ENCODE data around the gene RNF175. TPM values are rescaled to one million over a fixed set of nuclear protein-coding genes. Genes with fewer than 3 reads are reported as not detected.
A peak's percentile ranks its signal among the peaks of the same experiment; 100 is the strongest.

Gene RNF175
- total RNA-seq, 2 experiments from 2014 or later: not detected

DNA sequence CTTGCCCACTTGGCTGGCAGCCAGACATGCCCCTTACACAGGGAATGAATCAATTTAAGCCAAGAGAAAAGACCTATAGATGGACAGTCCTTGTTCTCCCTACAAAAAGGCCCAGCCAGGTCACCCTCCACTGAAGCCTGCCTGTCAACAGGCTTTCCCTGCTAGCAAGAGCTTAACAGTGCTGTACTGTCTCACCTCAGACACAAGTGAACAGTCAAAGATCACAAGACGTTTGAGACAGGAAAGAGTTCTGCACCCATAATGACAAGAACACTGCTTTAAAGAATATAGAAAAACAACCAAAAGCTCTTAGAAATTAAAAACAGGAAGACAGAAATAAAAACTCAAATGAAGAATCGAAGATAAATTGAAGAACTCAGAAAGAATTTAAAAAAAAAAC, 4.6 kb downstream of the RNF175 start:
- Mint-ChIP-seq H3K36me3 (ENCODE audit: low read depth) (no peaks in the 10 kb centered on the region), H3K4me3 (no peak overlapping the region), H3K4me1 (peaks cover 2% of the 10 kb centered on the region), H3K27me3 (peaks cover 46% of the 10 kb centered on the region), H3K27ac (no peak overlapping the region), H3K9me3 (no peaks in the 10 kb centered on the region)
- CTCF ChIA-PET: interaction anchor here (0.7 kb wide), 1 partner anchor 72 kb away, joined by 4 read pairs; no protein-coding TSS in a partner anchor
- DNase-seq: no peak
- POLR2A ChIA-PET: no interaction called here

DNA sequence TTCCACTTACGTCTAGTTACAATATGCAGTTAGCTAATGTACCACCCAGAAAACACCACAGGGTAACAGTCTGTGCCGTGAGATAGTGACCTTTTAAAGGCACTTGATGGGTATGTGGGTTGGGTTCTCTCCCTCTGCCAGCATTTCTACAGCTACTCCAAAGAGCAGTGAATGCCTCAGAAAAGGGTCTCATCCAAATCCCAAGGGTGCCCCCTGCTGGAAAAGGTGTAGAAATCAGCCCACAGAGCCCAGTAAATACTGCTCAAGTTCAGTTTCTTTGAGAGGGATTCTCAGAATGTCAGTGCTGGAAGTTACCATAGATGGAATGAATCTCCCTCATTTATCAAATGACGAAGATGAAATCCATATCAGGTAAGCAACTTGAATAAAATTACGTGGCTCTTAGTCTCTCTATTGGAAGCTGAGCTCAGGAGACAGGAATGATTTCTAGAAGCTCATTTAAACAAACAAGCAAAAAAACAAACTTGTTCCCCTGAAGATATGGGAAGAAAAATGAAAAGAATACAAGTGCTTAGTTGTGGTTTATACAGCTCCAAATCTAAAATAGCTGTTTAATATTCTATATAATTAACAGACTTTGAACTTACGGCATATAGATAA, 9.5 kb downstream of the RNF175 start:
- Mint-ChIP-seq H3K36me3 (ENCODE audit: low read depth) (no peaks in the 10 kb centered on the region), H3K9me3 (no peaks in the 10 kb centered on the region), H3K27ac (no peak overlapping the region), H3K4me3 (no peak overlapping the region), H3K4me1 (no peaks in the 10 kb centered on the region), H3K27me3 (peaks cover 32% of the 10 kb centered on the region)
- POLR2A ChIA-PET: interaction anchor here (0.7 to 1.5 kb wide), 2 partner anchors 107 to 404 kb away, joined by 3 to 4 read pairs; no protein-coding TSS in a partner anchor
- DNase-seq: peak; percentile 67
- CTCF ChIA-PET: interaction anchor here (0.7 to 3.5 kb wide), 25 partner anchors 9 to 608 kb away, joined by 3 to 44 read pairs (median 4); partner anchors contain the start of genes MND1, TLR2 and TMEM131L

- Mint-ChIP-seq H3K36me3 (ENCODE audit: low read depth) (no peaks in the 10 kb centered on the region), H3K9me3 (no peaks in the 10 kb centered on the region), H3K27me3 (peaks cover 30% of the 10 kb centered on the region), H3K27ac (no peak overlapping the region), H3K4me3 (no peak overlapping the region), H3K4me1 (no peaks in the 10 kb centered on the region)
- no peak for DNase-seq
- ChIA-PET CTCF (interaction anchor here (0.7 to 3.5 kb wide), 4 partner anchors 65 to 114 kb away, joined by 3 to 44 read pairs (median 16); partner anchors contain the start of gene TLR2), POLR2A (no interaction called here)
Measured at GRCh38 chr4:153748378-153748777, 11.4 kb downstream of the RNF175 start.

GRCh38 chr4:153747406-153747955, 12.3 kb downstream of the RNF175 start:
- ChIA-PET POLR2A (no interaction called here), CTCF (no interaction called here)
- Mint-ChIP-seq H3K27me3 (peaks cover 30% of the 10 kb centered on the region), H3K9me3 (no peaks in the 10 kb centered on the region), H3K4me1 (no peaks in the 10 kb centered on the region), H3K4me3 (no peak overlapping the region), H3K36me3 (ENCODE audit: low read depth) (no peaks in the 10 kb centered on the region), H3K27ac (no peak overlapping the region)
- DNase-seq: no peak

DNA sequence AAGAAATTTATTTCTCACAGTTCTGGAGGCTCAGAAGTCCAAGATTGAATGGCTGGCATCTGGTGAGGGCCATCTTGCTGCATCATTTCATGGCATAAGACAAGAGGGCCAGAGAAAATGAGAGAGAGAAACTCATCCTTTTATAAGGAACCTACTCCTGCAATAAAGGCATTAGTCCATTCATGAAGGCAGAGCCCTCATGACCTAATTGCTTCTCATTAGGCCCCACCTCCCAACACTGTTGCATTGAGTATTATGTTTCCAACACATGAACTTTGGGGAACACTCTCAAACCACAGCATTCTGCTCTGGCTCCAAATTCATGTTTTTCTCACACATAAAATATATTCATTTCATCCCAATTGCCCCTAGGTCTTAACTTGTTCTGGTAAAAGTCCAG, 14.2 kb downstream of the RNF175 start:
- Mint-ChIP-seq H3K27ac (no peak overlapping the region), H3K9me3 (peaks cover 3% of the 10 kb centered on the region), H3K27me3 (peaks cover 26% of the 10 kb centered on the region), H3K4me3 (no peak overlapping the region), H3K4me1 (no peaks in the 10 kb centered on the region), H3K36me3 (ENCODE audit: low read depth) (no peaks in the 10 kb centered on the region)
- CTCF ChIA-PET: no interaction called here
- POLR2A ChIA-PET: no interaction called here
- no peak for DNase-seq

DNA sequence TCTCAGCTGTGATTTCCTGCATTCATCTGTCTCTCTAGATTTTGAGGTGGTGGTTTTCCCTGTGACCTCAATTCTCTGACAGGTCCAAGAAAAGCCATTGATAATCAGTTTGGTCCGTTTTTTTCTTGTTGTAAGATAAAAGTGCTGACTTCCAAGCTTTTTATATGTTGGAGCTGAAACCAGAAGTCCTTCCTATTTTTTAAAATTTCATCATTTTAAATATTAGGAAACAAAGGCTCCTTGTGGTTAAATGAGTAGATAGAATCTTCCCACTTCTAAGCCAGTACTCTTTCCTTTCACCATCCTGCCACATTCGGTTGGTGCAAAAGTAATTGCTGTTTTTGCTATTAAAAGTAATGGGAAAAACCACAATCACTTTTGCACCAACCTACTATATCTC, 18.3 kb downstream of the RNF175 start:
- DNase-seq: no peak
- H3K36me3 Mint-ChIP-seq (ENCODE audit: low read depth): no peaks in the 10 kb centered on the region
- H3K27me3 Mint-ChIP-seq: peaks cover 14% of the 10 kb centered on the region
- ChIA-PET CTCF (interaction anchor here (0.7 to 1.2 kb wide), 3 partner anchors 9 to 295 kb away, joined by 3 to 4 read pairs (median 4); no protein-coding TSS in a partner anchor), POLR2A (no interaction called here)
- H3K4me1 Mint-ChIP-seq: no peaks in the 10 kb centered on the region
- peaks cover 5% of the 10 kb centered on the region for H3K9me3 Mint-ChIP-seq
- H3K27ac Mint-ChIP-seq: no peak overlapping the region
- no peak overlapping the region for H3K4me3 Mint-ChIP-seq

GRCh38 chr4:153735906-153736461, 23.8 kb downstream of the RNF175 start:
- Mint-ChIP-seq H3K4me3 (no peak overlapping the region), H3K27ac (no peak overlapping the region), H3K36me3 (ENCODE audit: low read depth) (no peaks in the 10 kb centered on the region), H3K4me1 (peaks cover 10% of the 10 kb centered on the region), H3K27me3 (peaks cover 42% of the 10 kb centered on the region), H3K9me3 (peaks cover 5% of the 10 kb centered on the region)
- no peak for DNase-seq
- POLR2A ChIA-PET: no interaction called here
- CTCF ChIA-PET: no interaction called here

DNA sequence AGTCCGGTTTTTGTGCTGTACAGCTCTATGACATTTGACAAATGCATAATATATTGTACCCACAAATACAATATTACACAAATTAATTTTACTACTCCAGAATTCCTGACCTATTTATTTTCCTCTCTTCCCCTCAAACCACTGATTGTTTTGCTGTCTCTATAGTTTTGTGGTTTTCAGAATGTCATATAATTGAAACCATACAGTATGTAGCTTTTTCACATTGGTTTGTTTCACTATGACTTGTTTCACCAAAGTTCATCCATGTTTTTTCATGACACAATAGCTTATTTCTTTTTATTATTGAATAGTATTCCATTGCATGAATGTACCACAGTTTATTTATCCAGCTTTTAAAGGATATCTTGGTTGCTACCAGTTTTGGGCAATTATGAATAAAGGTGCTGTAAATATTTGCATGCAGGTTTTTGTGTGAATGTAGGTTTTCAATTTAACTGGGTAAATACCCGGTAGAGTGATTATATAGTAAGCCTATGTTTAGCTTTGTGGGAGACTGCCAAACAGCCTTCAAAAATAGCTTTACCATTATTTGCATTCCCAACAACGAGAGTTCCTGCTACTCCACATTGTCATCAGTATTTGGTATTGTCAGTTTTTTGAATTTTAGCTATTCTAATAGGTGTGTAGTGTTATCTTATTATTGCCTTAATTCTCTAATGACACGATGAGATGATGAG, 25.9 kb downstream of the RNF175 start:
- Mint-ChIP-seq H3K27ac (no peak overlapping the region), H3K4me1 (peaks cover 10% of the 10 kb centered on the region), H3K9me3 (no peaks in the 10 kb centered on the region), H3K4me3 (no peak overlapping the region), H3K27me3 (peaks cover 40% of the 10 kb centered on the region), H3K36me3 (ENCODE audit: low read depth) (no peaks in the 10 kb centered on the region)
- ChIA-PET CTCF (interaction anchor here (0.6 to 1.2 kb wide), 4 partner anchors 16 to 455 kb away, joined by 3 to 6 read pairs (median 4); partner anchors contain the start of gene TLR2), POLR2A (no interaction called here)
- no peak for DNase-seq

- POLR2A ChIA-PET: no interaction called here
- Mint-ChIP-seq H3K27me3 (peaks cover 36% of the 10 kb centered on the region), H3K9me3 (no peaks in the 10 kb centered on the region), H3K36me3 (ENCODE audit: low read depth) (no peaks in the 10 kb centered on the region), H3K27ac (no peak overlapping the region), H3K4me1 (peaks cover 10% of the 10 kb centered on the region), H3K4me3 (no peak overlapping the region)
- CTCF ChIA-PET: no interaction called here
- no peak for DNase-seq
Measured at GRCh38 chr4:153731239-153731638, 28.6 kb downstream of the RNF175 start.

- no peak for DNase-seq
- ChIA-PET CTCF (no interaction called here), POLR2A (no interaction called here)
- peaks cover 10% of the 10 kb centered on the region for H3K4me1 Mint-ChIP-seq
- no peak overlapping the region for H3K4me3 Mint-ChIP-seq
- H3K36me3 Mint-ChIP-seq (ENCODE audit: low read depth): no peaks in the 10 kb centered on the region
- H3K27me3 Mint-ChIP-seq: peaks cover 26% of the 10 kb centered on the region
- H3K9me3 Mint-ChIP-seq: no peaks in the 10 kb centered on the region
- H3K27ac Mint-ChIP-seq: no peak overlapping the region
Measured at GRCh38 chr4:153729895-153730294, 29.9 kb downstream of the RNF175 start.

DNA sequence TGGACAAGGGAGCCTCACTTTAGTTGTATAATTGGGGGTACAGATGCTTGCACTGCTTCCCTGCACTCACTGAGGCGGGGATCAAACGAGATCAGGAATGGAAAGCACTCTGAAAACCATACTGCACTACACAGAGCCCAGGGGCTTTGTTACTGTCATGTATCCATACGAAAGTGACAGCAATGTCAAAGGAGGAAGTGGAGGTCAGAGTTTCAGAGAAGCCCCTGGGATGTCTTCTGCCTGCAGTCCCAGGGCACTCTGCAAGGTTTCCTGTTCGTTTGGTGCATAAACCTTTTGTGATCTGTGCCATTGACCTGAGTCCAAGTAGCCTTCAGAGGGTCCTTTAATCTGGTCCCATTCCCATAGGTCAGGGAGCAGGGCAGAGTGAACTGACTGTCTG, 31.2 kb downstream of the RNF175 start:
- no peaks in the 10 kb centered on the region for H3K36me3 Mint-ChIP-seq (ENCODE audit: low read depth)
- no peak overlapping the region for H3K27ac Mint-ChIP-seq
- CTCF ChIA-PET: no interaction called here
- H3K9me3 Mint-ChIP-seq: no peaks in the 10 kb centered on the region
- peaks cover 24% of the 10 kb centered on the region for H3K27me3 Mint-ChIP-seq
- H3K4me1 Mint-ChIP-seq: peaks cover 6% of the 10 kb centered on the region
- no peak for DNase-seq
- POLR2A ChIA-PET: no interaction called here
- no peak overlapping the region for H3K4me3 Mint-ChIP-seq

- ChIA-PET CTCF (no interaction called here), POLR2A (no interaction called here)
- H3K9me3 Mint-ChIP-seq: no peaks in the 10 kb centered on the region
- H3K27ac Mint-ChIP-seq: no peak overlapping the region
- no peaks in the 10 kb centered on the region for H3K36me3 Mint-ChIP-seq (ENCODE audit: low read depth)
- H3K27me3 Mint-ChIP-seq: peaks cover 20% of the 10 kb centered on the region
- H3K4me3 Mint-ChIP-seq: no peak overlapping the region
- H3K4me1 Mint-ChIP-seq: peaks cover 1% of the 10 kb centered on the region
- no peak for DNase-seq
Measured at GRCh38 chr4:153728151-153728550, 31.7 kb downstream of the RNF175 start.

DNA sequence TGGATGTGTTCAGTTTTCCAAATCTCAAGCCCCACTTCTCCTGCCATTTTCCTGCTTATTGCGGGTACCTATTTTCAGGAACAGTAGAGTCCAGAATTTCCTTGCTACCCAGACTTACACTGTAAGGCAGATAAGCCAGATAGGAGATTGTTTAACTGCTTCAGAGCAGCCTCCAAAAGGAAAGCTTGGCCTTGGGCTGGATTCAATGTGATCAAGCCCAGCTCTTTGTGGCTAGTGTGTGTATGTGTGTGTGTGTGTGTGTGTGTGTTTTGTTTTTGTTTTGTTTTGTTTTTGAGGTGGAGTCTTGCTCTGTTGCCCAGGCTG, 34.0 kb downstream of the RNF175 start:
- Mint-ChIP-seq H3K27ac (no peak overlapping the region), H3K4me3 (no peak overlapping the region), H3K27me3 (peaks cover 19% of the 10 kb centered on the region), H3K36me3 (ENCODE audit: low read depth) (no peaks in the 10 kb centered on the region), H3K4me1 (no peaks in the 10 kb centered on the region), H3K9me3 (no peaks in the 10 kb centered on the region)
- DNase-seq: no peak
- CTCF ChIA-PET: no interaction called here
- POLR2A ChIA-PET: no interaction called here

Measured in activated CD4-positive, alpha-beta memory T cell treated with anti-CD3 and anti-CD28 coated beads, Interleukin-2, amount 10 ng/mL, durations not matched to agents 7 days and 5 days (primary cell).